GM12865 (cell line): ENCODE data around the gene C16orf74.

Source experiments
- DNase-seq: peaks from one replicate; pipeline ENCODE4 v3.0.0; 2010; ENCODE audit warnings: low read depth
- H3K4me3 ChIP-seq: 2 replicates; pipeline ENCODE4 v1.5.1; 2011; ENCODE audit warnings: mild to moderate bottlenecking, low read depth, low read length, control low read depth
- TF ChIP-seq, protein P1 (sequence below): IDR thresholded peaks from 2 replicates; pipeline ENCODE4 v1.5.1; 2011; ENCODE audit warnings: low read length, control low read depth, low read depth, inconsistent platforms; ENCODE audit not compliant: insufficient read depth; ENCODE audit errors: missing control alignments

Gene C16orf74

DNA sequence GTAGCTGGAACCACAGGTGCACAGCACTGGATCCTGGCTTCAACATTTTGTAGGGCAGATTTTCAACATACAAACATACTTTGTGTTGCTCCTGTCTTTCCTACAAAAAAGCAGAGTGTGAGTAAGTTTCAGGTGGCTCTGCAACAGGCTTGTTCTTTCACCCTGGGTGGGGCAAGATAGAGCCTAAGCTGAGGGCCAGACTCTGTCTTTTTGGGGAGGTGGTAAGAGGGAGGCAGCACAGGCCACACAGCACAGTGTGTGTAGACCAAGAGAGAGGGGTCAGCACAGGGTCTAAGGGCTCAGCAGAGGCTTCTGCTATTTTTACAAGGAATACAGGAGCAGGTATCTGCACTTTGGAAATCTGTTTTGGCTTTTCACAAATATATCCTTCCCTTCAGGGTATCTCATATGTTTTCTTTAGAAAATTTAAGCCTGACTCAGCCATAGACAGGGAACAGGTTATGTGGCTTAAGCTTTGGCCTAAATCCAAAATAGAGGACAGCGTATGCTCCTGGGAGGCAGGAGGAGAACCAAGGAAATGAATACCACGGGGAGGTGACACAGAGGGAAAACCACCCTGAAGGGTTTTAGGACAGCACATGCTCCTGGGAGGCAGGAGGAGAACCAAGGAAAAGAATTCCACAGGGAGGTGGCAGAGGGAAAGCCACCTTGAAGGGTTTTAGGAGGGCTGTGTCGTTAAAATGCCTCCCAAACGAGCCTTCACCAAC, 26.9 kb upstream of the C16orf74 start:
- no peak overlapping the region for H3K4me3 ChIP-seq
- TF ChIP-seq, protein P1, sequence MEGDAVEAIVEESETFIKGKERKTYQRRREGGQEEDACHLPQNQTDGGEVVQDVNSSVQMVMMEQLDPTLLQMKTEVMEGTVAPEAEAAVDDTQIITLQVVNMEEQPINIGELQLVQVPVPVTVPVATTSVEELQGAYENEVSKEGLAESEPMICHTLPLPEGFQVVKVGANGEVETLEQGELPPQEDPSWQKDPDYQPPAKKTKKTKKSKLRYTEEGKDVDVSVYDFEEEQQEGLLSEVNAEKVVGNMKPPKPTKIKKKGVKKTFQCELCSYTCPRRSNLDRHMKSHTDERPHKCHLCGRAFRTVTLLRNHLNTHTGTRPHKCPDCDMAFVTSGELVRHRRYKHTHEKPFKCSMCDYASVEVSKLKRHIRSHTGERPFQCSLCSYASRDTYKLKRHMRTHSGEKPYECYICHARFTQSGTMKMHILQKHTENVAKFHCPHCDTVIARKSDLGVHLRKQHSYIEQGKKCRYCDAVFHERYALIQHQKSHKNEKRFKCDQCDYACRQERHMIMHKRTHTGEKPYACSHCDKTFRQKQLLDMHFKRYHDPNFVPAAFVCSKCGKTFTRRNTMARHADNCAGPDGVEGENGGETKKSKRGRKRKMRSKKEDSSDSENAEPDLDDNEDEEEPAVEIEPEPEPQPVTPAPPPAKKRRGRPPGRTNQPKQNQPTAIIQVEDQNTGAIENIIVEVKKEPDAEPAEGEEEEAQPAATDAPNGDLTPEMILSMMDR, result no peak
- DNase-seq, result no peak

DNA sequence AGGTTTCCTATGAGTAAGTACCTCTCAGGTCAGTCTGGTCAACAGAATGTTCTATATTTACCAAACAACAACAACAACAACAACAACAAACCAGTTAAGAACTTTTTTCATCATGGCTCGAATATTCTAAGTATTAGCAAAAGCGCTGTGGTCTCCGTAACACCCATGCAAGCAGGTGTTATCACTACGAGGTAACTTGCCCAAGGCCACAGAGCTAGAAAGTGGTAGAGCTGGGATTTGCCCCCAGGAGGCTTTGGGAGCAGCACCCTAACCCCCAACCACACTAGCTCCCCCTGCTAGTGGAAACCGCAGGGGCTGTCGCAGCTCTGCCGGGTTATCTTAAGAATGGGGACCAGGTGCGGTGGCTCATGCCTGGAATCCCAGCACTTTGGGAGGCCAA, 23.9 kb upstream of the C16orf74 start:
- H3K4me3 ChIP-seq, result no peak overlapping the region
- no peak for DNase-seq
- TF ChIP-seq, protein P1, result no peak

DNA sequence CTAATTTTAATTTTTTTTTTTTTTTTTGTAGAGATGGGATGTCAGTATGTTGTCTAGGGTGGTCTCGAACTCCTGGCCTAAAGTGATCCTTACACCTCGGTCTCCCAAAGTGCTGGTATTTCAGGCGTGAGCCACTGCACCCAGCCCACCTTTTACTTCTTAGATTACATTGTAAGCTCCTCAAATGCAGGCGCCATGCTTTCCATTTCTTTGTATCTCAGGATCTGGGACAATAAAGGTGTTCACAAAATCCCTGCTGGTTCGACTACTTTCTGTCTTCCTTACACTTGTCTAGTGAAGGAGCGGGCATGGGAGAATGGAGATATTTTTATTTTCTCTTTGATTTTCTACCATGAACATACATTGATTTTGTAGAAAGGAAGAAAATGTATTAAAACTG, 23.2 kb upstream of the C16orf74 start:
- DNase-seq, result no peak
- H3K4me3 ChIP-seq, result no peak overlapping the region
- TF ChIP-seq, protein P1, result no peak

DNA sequence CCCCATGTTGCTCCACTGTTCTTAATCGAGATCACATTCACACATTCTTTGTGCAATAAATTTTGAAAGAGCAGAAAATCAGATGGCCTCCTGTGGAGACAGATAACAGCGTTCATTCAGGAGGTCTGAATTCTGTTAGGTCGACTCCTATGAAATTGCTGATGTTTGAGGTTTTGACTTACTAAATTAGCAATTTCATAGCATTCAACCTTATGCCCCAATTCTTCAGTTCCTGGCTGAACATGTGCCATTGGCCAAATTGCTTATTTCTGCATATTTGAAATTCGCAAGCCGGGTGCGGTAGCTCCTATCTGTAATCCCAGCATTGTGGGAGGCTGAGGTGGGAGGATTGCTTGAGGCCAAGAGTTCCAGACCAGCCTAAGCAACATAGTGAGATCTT, 22.1 kb upstream of the C16orf74 start:
- TF ChIP-seq, protein P1, result no peak
- no peak overlapping the region for H3K4me3 ChIP-seq
- DNase-seq, result no peak

DNA sequence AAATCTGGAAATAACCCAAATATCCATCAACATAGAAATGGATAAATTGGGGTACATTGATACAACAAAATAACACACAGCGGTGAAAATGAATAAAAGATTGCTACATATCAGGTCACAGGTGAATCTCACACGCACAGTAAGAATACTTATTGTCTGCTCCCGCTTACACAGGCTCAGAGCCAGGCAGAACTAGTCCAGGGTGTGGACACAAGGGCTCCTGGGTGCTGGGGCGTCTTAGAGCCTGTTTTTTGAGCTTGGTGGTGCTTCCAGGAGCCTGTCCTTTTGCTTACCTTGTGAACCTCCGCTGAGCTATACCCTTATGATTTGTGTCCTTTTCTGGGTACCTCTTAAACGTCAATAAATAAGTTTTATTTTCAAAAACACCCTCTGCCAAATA, 19.8 kb upstream of the C16orf74 start:
- no peak for DNase-seq
- H3K4me3 ChIP-seq, result no peak overlapping the region
- TF ChIP-seq, protein P1, result no peak

DNA sequence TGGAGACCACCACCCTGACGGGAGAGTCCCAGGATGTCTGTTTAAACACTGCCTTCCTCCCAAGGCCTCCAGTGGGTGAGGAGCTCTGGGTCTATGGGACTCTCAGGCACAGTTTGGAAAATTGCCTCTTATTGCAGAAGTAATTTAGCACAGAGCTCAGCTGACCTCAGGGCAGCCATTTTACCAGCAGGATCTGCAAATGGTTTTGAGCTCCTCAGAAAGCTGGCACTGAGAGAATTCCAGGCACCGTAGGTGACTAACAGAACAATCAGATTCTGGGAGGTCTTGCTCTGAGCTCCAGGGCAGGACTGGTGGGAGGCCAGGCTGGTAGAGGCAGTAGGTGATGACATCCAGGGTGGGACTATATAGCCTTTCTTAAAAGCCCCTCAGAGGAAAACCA, 17.3 kb upstream of the C16orf74 start:
- no peak overlapping the region for H3K4me3 ChIP-seq
- TF ChIP-seq, protein P1, result no peak
- DNase-seq, result no peak

DNA sequence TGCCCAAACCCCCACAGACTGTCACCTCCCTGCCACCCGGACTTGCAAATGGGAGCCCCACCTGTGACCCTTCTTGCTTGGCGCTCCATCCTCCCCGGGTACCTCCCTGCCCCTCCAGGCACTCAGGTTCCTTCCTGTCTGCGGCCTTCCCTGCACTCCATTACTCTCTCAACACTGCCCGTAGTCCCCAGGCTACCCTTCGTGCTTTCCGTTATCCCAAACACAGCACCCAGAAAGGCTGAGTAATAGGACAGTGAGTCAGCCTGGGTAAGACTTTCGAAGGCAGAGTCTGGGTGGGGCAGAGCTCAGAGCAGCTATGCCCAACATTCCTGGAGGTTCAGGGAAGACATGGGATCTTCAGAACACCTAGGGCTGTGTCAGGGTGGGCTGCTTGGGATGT, 16.6 kb upstream of the C16orf74 start:
- H3K4me3 ChIP-seq, result no peak overlapping the region
- DNase-seq, result no peak
- TF ChIP-seq, protein P1, result no peak
